Activated T-cell treated with anti-CD3 and anti-CD28 coated beads, Interleukin-2, amount 50 U/mL, for 4 hours (primary cell): ENCODE results near the gene CCIN. TPM values are rescaled to one million over a fixed set of nuclear protein-coding genes. Genes with fewer than 3 reads are reported as not detected.
"Not testable (repeated sequence)": the region's sequence is repeated elsewhere in the genome, so short reads cannot be mapped to it uniquely, and the experiment has no call there.

Experiments used
- ATAC-seq, 2 donors: fragments of 200-7000 bp; cut with Tn5 transposase; one replicate each; pipeline ENCODE4 v1.10.0; 2021
- DNase-seq: peaks from one replicate; pipeline ENCODE4 v3.0.0-alpha.2; 2020
- H3K27me3 Mint-ChIP-seq: one replicate; pipeline ENCODE4 v1.8.0; 2021; ENCODE audit warnings: low read depth, mixed read lengths
- H3K36me3 Mint-ChIP-seq: one replicate; pipeline ENCODE4 v1.8.0; 2022; ENCODE audit warnings: mixed read lengths; ENCODE audit not compliant: insufficient read depth
- H3K4me1 Mint-ChIP-seq: one replicate; pipeline ENCODE4 v1.8.0; 2021; ENCODE audit warnings: low read depth, mixed read lengths
- H3K4me3 Mint-ChIP-seq: one replicate; pipeline ENCODE4 v1.8.0; 2021; ENCODE audit warnings: mild to moderate bottlenecking, moderate library complexity, mixed read lengths
- H3K9me3 Mint-ChIP-seq: one replicate; pipeline ENCODE4 v1.8.0; 2021; ENCODE audit warnings: mixed read lengths
- total RNA-seq, 3 donors: library from RNA; stranded (reverse); gene quantifications; one replicate each; pipeline ENCODE4 v1.2.1, GENCODE V29; 2021

Gene CCIN
- total RNA-seq = not detected

DNA sequence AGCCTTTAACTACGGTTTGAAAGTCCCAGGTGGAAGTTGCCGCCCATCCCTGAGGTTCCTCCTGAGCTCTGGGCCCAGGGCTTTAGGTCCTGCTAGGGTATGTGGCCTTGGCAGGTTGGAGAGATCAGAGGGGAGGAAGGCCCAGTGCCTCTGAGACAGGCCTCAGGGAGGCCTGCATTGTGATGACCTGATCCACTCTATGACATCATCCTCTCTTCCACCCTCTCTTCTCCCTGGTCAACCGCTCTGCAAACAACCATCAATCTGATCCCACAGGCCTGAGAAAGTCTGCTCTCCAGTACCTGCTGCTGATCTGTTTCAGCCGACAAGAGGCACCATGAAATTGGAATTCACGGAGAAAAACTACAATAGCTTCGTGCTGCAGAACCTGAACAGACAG is at the start of gene CCIN:
Gene CCIN (plus strand): TSS at position 223 of the 400 bp plus-strand sequence. CDS start 115 bp downstream, at position 338.
- no peak within 1 kb of the TSS for H3K4me3 Mint-ChIP-seq
- DNase-seq (no peak), ATAC-seq (no peak)
- no peaks in the 10 kb centered on the region for H3K27me3 Mint-ChIP-seq
- peaks cover 4% of the 10 kb centered on the region for H3K4me1 Mint-ChIP-seq
- H3K36me3 Mint-ChIP-seq = no peaks in the 10 kb centered on the region
- H3K9me3 Mint-ChIP-seq = no peaks in the 10 kb centered on the region

DNA sequence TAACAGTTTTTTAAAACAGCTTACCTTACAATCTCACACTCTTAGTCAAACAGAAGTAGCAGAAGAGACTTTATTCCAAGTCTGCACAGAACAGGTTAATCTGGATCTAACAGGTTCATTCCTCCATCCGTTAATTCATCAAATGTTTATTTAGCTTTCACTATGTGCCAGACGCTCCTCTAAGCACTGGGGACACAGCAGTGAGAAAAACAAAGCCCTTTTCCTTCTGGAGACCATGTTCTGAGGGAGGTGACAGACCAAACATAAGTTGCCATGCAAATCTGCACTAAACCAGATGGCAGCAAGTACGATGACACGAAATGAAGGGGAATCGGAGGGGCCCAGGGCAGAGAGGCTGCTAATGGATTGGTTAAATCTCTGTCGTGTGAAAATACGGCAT is 49.7 kb upstream of the CCIN start:
- peaks cover 19% of the 10 kb centered on the region for H3K36me3 Mint-ChIP-seq
- no peaks in the 10 kb centered on the region for H3K27me3 Mint-ChIP-seq
- no peak overlapping the region for H3K4me3 Mint-ChIP-seq
- no peak for DNase-seq
- H3K4me1 Mint-ChIP-seq = no peaks in the 10 kb centered on the region
- no peak for ATAC-seq
- H3K9me3 Mint-ChIP-seq = no peaks in the 10 kb centered on the region

DNA sequence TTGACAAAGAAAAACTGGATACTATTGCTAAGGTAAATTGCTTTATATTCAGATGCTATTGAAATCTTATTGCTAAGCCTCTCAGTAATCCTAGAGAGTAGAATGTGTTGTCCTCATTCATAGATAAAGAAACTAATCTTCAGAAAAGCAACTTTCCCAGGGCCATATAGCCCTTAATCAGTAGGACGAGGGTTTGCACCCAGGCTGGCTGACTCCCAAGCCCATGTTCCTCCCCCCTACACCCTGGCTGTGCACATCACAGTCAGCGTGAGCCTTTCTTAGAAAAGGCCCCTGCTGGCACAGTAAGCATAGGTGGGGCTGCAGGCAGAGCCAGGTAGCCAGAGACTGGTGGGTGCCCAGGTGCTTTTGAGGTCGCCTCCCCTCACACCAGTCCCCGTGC is 48.5 kb upstream of the CCIN start:
- H3K4me1 Mint-ChIP-seq = peaks cover 7% of the 10 kb centered on the region
- peaks cover 19% of the 10 kb centered on the region for H3K36me3 Mint-ChIP-seq
- H3K9me3 Mint-ChIP-seq = no peaks in the 10 kb centered on the region
- H3K4me3 Mint-ChIP-seq = no peak overlapping the region
- no peaks in the 10 kb centered on the region for H3K27me3 Mint-ChIP-seq
- ATAC-seq = no peak
- DNase-seq = no peak

DNA sequence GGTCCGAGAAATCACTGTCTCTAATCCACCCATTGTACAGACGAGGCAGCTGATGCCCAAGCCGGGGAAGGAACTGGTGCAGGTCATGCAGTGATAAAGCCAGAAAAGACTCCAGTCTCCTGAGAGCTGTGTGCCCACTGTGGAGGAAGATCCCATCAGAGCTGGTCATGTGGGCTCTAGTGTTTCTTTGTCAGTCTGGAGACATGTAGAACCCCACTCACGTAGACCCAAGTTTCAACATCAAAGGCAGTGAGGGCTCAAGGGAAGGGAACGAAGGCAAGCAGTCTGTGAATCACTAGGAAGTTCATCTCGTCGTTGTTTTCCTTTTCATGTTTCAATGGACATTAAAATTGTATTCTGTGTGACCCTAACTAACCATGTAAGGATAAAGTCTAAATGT is 47.2 kb upstream of the CCIN start:
- ATAC-seq = no peak
- Mint-ChIP-seq H3K4me3 (no peak overlapping the region), H3K27me3 (no peaks in the 10 kb centered on the region), H3K36me3 (peaks cover 19% of the 10 kb centered on the region), H3K4me1 (peaks cover 13% of the 10 kb centered on the region), H3K9me3 (no peaks in the 10 kb centered on the region)
- DNase-seq = no peak

DNA sequence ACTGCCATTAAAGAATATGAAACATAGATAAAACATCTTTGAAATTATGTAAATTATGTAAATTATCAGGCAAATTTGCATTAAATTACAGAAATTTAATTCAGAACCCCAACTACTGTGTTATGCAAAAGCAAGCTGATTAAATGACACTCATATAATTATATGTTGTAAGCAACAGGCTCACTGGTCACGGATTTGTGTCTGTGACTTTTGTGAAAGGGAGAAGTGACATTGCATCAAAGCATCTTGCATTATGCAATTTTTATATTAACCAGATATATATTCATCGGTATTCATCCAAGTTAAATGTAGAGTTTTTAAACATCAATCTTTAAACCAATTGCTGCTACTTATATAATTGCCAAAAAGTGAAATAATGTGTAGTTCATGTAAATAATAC is 45.7 kb upstream of the CCIN start:
- Mint-ChIP-seq H3K4me3 (no peak overlapping the region), H3K9me3 (no peaks in the 10 kb centered on the region), H3K4me1 (peaks cover 28% of the 10 kb centered on the region), H3K36me3 (peaks cover 14% of the 10 kb centered on the region), H3K27me3 (no peaks in the 10 kb centered on the region)
- DNase-seq = no peak
- ATAC-seq = no peak

DNA sequence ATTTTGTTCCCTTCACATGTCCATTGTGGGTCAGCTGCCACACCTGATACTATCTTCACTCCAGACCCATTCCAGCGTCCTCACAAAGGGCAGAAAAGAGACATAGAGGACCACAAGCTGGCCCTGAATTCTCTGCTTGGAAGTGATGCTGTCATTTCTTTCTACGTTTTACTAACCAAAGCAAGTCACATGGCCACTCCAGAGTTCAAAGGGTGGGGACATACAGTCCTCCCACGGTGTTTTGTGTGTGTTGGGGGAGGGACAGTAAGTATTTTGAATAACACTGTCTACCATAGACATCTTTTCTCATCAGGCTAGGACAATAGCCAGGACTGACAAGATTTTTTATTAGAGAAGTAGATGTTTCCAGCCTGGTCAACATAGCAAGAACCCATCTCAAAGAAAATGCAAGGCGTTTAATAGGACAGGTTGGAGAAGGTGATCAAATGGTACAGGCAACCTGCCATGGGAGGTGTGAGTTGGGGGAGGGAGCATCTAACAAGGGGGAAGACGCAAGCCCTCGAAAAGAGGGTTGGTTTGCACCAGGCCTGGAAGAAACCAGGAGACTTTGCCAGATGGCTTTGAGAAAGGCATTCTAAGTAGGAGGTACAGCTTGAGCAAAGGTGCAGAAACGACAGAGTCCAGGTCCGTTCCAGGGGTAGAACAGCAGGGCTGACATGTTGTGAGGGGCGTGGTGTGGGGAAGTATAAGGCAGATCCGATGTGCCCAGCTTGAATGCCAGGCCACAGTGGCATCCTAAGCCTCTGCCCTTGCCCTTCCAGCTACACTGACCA is 43.9 kb upstream of the CCIN start:
- no peaks in the 10 kb centered on the region for H3K27me3 Mint-ChIP-seq
- DNase-seq (no peak), ATAC-seq (no peak)
- no peak overlapping the region for H3K4me3 Mint-ChIP-seq
- peaks cover 28% of the 10 kb centered on the region for H3K4me1 Mint-ChIP-seq
- H3K36me3 Mint-ChIP-seq = peaks cover 10% of the 10 kb centered on the region
- H3K9me3 Mint-ChIP-seq = no peaks in the 10 kb centered on the region

DNA sequence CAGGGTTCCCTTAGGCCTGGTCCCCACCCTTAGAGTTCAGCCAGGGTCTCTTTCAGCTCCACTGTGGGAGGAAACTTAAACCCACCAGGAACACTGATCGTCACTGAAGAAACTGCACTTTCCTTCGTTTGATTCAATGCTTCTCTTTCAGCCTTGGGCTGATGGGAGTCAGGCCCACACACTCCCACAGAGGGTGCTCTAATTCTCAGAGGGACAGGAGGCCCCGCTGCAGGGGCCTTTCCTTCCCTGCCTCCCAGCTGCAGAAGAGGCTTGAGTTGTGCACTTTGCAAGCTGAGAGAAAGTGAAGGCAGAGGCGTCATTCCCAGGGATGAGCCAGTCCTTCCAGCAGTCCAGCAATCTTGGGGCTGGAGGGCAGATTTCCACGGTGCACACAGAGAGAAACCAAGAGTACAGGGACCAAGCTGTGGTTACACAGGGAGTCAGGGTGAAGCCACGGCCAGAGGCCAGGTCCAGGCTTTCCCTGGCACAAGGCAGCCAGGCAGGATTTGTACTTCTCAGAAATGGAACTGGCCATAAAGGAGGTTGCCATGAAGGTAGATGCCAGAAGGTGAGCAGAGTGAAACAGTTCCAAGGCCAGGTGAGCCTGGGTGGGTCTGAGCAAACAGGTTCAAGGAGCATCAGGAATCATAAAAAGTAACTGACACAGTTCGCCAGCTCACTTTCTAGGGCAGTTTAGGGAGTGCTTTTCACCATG is 43.0 kb upstream of the CCIN start:
- DNase-seq (no peak), ATAC-seq (no peak)
- no peaks in the 10 kb centered on the region for H3K9me3 Mint-ChIP-seq
- H3K4me3 Mint-ChIP-seq = no peak overlapping the region
- H3K27me3 Mint-ChIP-seq = no peaks in the 10 kb centered on the region
- H3K36me3 Mint-ChIP-seq = peaks cover 10% of the 10 kb centered on the region
- peaks cover 28% of the 10 kb centered on the region for H3K4me1 Mint-ChIP-seq

DNA sequence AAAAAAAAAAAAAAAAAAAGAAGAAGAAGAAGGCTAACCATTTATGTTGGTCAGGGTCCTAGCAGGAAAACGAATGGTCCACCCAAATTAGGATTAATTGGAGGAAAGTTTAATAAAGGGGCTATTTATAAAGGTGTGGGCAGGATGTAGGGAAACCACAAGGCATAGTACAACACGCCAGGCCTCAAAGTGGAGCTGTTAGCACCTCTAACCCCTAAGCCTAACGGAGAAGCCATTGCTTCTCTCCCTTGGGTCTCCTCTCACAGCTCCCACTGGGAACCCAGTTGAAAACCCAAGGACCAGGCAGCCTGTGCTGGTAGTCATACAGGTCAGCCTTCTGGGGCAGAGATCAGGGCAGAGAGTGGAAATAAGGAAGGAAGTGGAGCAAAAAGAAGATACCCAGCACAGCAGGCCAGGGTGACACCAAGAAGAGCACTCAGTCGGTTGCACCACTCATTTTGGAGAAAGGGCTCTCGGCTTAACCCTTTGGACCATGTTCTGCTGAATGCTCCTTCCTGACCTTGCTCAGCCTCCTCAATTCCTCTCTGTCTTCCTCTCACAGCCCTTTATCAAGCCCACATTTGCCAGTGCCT is 41.4 kb upstream of the CCIN start:
- no peak for DNase-seq
- no peaks in the 10 kb centered on the region for H3K9me3 Mint-ChIP-seq
- no peak overlapping the region for H3K4me3 Mint-ChIP-seq
- H3K36me3 Mint-ChIP-seq = peaks cover 4% of the 10 kb centered on the region
- no peaks in the 10 kb centered on the region for H3K27me3 Mint-ChIP-seq
- ATAC-seq = no peak
- H3K4me1 Mint-ChIP-seq = peaks cover 30% of the 10 kb centered on the region

DNA sequence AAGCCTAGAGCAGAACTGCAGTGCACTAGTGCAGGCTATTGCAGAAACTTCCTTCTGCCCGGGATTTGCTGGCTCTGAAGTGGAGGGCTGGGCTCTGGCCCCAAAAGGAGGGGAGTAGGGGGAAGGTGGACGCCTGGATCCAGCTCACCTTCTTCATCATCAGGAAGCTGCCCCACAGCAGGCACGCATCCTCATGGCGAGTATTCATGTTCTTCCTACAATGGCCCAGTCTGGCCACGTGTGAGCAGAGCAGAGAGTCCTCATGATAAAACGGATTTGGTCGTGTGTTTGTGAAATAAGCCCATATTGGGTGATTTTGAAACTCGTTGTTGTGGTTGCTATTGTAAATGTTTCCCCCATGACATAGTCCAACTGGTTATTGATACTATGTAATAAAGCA is 40.8 kb upstream of the CCIN start:
- Mint-ChIP-seq H3K36me3 (no peaks in the 10 kb centered on the region), H3K9me3 (no peaks in the 10 kb centered on the region), H3K4me1 (peaks cover 30% of the 10 kb centered on the region), H3K4me3 (no peak overlapping the region), H3K27me3 (no peaks in the 10 kb centered on the region)
- ATAC-seq (no peak), DNase-seq (no peak)

DNA sequence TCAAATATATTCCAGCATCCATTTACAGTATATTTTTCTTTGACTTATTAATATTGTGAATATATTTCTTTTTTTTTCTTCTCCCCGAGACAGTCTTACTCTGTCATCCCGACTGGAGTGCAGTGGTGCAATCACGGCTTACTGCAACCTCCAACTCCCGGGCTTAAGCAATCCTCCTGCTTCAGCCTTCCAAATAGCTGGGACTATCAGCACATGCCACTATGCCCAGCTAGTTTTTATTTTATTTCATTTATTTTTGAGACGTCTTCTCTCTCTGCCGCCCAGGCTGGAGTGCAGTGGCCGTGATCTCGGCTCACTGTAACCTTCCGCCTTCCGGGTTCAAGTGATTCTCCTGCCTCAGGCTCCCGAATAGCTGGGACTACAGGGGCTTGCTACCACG is 40.0 kb upstream of the CCIN start:
- Mint-ChIP-seq H3K9me3 (no peaks in the 10 kb centered on the region), H3K36me3 (no peaks in the 10 kb centered on the region), H3K27me3 (no peaks in the 10 kb centered on the region), H3K4me1 (peaks cover 30% of the 10 kb centered on the region), H3K4me3 (no peak overlapping the region)
- ATAC-seq (no peak), DNase-seq (no peak)

DNA sequence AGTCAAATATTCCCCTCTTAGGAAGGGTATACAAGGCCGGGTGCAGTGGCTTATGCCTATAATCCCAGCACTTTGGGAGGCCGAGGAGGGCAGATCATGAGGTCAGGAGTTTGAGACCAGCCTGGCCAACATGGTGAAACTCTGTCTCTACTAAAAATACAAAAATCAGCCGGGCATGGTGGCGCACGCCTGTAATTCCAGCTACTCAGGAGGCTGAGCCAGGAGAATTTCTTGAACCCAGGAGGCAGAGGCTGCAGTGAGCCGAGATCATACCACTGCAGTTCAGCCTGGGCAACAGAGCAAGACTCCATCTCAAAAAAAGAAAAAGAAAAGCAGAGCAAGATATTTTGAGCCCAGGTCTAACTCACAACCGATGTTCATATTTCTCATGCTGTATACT is 37.5 kb upstream of the CCIN start:
- not testable (repeated sequence) for H3K4me3 Mint-ChIP-seq, H3K27me3 Mint-ChIP-seq, ATAC-seq, DNase-seq, H3K36me3 Mint-ChIP-seq, H3K9me3 Mint-ChIP-seq
- peaks cover 26% of the 10 kb centered on the region for H3K4me1 Mint-ChIP-seq

DNA sequence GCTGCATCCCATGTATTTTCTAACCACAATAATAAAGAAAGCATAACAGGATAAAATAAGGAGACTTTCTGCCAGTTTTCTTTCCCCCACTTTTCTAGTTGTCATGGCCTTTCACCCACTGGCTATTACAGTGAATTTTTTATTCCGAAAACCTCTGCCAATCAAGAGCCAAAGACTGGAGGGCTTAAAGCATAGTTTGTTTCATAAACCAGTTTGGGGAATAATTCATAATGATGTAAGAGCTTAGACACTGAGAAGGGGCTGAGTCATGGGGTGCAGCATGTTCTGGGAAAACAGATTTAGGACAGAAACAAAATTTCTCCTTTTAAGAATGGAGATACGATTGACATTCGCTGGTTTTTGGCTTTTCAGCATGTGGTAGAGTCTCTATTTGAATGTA is 37.1 kb upstream of the CCIN start:
- H3K4me3 Mint-ChIP-seq = no peak overlapping the region
- no peak for DNase-seq
- ATAC-seq = no peak
- H3K9me3 Mint-ChIP-seq = no peaks in the 10 kb centered on the region
- no peaks in the 10 kb centered on the region for H3K27me3 Mint-ChIP-seq
- H3K36me3 Mint-ChIP-seq = no peaks in the 10 kb centered on the region
- peaks cover 24% of the 10 kb centered on the region for H3K4me1 Mint-ChIP-seq

DNA sequence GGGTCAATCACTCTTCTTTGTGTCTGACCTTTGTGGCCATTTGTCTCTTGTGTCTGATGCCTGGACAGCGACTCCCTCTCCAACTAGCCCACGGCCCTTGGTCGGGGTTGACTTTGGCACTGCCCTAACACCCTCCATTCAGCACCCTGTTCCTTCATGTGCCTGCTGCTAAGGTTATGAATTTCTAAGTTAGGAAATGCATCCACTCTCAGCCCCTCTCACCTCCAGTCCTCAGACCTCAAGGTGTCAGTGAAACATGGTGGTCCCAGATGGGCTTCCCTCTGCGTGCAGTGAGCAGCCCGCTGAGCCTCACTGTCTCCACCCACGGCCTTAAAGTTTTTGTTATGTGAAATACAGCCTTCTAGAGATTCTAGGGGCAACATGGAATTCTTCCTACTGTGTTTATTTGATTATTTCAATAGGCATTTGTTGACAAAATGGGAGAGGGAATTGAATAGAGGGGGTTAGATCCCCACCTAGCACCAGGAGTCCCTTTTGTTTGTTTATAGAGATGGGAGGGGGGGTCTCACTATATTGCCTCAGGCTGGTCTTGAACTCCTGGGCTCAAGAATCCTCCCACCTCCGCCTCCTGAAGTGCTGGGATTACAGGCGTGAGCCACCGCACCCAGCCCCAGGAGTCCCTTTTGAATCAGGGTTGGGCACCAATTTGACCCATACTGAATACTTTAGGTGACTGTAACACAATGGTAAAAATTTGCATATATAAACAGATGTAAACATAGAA is 34.3 kb upstream of the CCIN start:
- Mint-ChIP-seq H3K27me3 (no peaks in the 10 kb centered on the region), H3K9me3 (no peaks in the 10 kb centered on the region), H3K4me3 (peak overlapping the region; percentile 76), H3K36me3 (no peaks in the 10 kb centered on the region), H3K4me1 (peaks cover 38% of the 10 kb centered on the region)
- no peak for DNase-seq
- no peak for ATAC-seq

DNA sequence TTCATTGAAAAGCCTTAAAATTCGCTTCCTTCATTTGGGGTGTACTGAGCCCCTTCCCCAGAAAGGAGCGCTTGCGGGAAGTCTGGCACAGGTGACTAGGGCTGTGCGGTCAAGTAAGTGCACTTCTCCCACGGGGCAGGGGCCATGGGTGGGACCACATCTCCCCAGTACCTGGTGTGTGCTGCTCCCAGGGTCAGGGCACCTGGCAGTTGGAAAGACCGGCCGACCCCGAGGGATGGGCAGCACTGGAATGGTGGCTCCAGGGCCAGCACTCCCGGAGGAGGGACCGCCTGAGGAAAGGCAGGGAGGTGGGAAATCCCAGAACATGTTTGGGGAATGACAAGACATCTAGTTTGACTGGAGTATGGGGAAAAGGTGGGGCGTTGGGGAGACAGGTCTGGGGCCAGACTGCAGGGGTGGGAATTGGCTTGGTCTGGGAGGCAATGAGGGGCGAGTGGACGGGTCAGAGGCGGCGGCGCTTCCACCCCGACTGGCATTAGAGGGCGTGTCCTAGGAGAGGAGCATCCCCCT is 33.4 kb upstream of the CCIN start:
- H3K27me3 Mint-ChIP-seq = no peaks in the 10 kb centered on the region
- no peak for DNase-seq
- no peaks in the 10 kb centered on the region for H3K36me3 Mint-ChIP-seq
- H3K4me3 Mint-ChIP-seq = peak overlapping the region; percentile 76
- peaks cover 47% of the 10 kb centered on the region for H3K4me1 Mint-ChIP-seq
- no peaks in the 10 kb centered on the region for H3K9me3 Mint-ChIP-seq
- ATAC-seq = no peak
